Tibial nerve (tissue), 4 donors: Measurements from ENCODE around the gene C1orf226. TPM values are rescaled to one million over a fixed set of nuclear protein-coding genes. Genes with fewer than 3 reads are reported as not detected.

Experiments used
- DNase-seq, 2 donors: peaks; one replicate each; pipeline ENCODE4 v3.0.0-alpha.2; 2019; ENCODE audit warnings: low spot score in 2 of 2
- H3K27ac ChIP-seq, 4 donors: fragments of 200-600 bp; sonication (generic) in 3 of 4; one replicate each; pipeline ENCODE4 v1.5.1; 2017 to 2019; ENCODE audit warnings: mild to moderate bottlenecking in 1 of 4
- H3K27me3 ChIP-seq, 2 donors: fragments of 200-600 bp; sonication (generic) in 1 of 2; one replicate each; pipeline versions ENCODE4 v1.5.1 to v1.6.0; 2017 to 2019
- H3K36me3 ChIP-seq, 3 donors: fragments of 200-600 bp; sonication (generic); one replicate each; pipeline ENCODE4 v1.5.1; 2018 to 2019
- H3K4me1 ChIP-seq, 4 donors: fragments of 200-600 bp; sonication (generic) in 3 of 4; one replicate each; pipeline ENCODE4 v1.5.1; 2017 to 2019
- H3K4me3 ChIP-seq, 4 donors: fragments of 200-600 bp; sonication (generic) in 3 of 4; one replicate each; pipeline ENCODE4 v1.5.1; 2017 to 2019; ENCODE audit warnings: mild to moderate bottlenecking in 1 of 4, moderate library complexity in 1 of 4
- H3K9me3 ChIP-seq, 4 donors: fragments of 200-600 bp; sonication (generic) in 3 of 4; one replicate each; pipeline ENCODE4 v1.5.1; 2017 to 2019
- EP300 ChIP-seq, 2 donors: sonication (generic); formaldehyde crosslinking; IDR thresholded peaks; one replicate each; pipeline ENCODE4 v1.6.1; 2017; ENCODE audit warnings: antibody characterized with exemption in 2 of 2, mild to moderate bottlenecking in 1 of 2
- POLR2A ChIP-seq, 2 donors: fragments of 450-650 bp; IDR thresholded peaks; one replicate each; pipeline ENCODE4 v1.6.1; 2017; ENCODE audit warnings: antibody characterized with exemption in 2 of 2, mild to moderate bottlenecking in 2 of 2, moderate library complexity in 2 of 2
- WGBS, 2 donors: methylation state at CpG; one replicate each; pipeline ENCODE4 v1.1.5; 2018; 5-methylcytosine and 5-hydroxymethylcytosine counted together
- total RNA-seq, 4 donors: library from RNA; depleted of rRNA; stranded (reverse); fragments of >200 nt; gene quantifications; one replicate each; pipeline ENCODE4 v1.1.0, GENCODE V29; 2016
- TF ChIP-seq, protein P1 (sequence below), 5 experiments: fragments of 200-600 bp in 3 of 5; fragments of 450-650 bp in 2 of 5; sonication (generic) in 3 of 5; IDR thresholded peaks; one replicate each; pipeline ENCODE4 v1.5.1; 2016 to 2019; ENCODE audit warnings: antibody characterized with exemption in 5 of 5, mild to moderate bottlenecking in 3 of 5, moderate library complexity in 2 of 5

C1orf226 gene
- total RNA-seq, 4 donors from 2014 or later = 2.9 to 8.0 (median 4.7) TPM

DNA sequence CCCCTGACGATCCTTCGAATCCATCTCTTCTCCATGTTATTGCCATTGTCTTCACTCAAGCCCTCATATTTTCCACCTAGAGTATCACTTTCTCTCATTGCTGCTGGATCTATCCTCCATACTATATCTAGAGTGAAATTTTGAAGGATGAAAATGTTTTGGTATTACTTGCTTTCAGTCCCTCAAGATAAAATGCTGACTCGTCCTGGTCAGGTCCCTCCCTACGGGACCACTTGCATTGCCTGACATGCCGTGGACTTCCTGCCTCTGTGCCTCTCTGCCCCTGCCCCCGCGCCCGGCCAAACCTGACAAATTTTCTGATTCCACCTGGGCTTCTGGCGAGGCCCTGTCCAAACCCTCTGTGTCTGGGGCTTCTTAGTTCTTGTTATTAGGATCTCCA is 28.4 kb upstream of the C1orf226 start:
- DNase-seq = no peak
- Histone ChIP-seq H3K9me3 (no peaks in the 10 kb centered on the region), H3K27me3 (no peaks in the 10 kb centered on the region), H3K27ac (no peak overlapping the region), H3K36me3 (peaks cover 0 to 22% (median 0%) of the 10 kb centered on the region in 3 donors), H3K4me3 (no peak overlapping the region), H3K4me1 (peaks cover 0 to 13% (median 3%) of the 10 kb centered on the region in 4 donors)
- TF ChIP-seq EP300 (IDR thresholded peaks at IDR 0.05) (no peak), POLR2A (IDR thresholded peaks at IDR 0.05) (no peak)
- TF ChIP-seq, protein P1, sequence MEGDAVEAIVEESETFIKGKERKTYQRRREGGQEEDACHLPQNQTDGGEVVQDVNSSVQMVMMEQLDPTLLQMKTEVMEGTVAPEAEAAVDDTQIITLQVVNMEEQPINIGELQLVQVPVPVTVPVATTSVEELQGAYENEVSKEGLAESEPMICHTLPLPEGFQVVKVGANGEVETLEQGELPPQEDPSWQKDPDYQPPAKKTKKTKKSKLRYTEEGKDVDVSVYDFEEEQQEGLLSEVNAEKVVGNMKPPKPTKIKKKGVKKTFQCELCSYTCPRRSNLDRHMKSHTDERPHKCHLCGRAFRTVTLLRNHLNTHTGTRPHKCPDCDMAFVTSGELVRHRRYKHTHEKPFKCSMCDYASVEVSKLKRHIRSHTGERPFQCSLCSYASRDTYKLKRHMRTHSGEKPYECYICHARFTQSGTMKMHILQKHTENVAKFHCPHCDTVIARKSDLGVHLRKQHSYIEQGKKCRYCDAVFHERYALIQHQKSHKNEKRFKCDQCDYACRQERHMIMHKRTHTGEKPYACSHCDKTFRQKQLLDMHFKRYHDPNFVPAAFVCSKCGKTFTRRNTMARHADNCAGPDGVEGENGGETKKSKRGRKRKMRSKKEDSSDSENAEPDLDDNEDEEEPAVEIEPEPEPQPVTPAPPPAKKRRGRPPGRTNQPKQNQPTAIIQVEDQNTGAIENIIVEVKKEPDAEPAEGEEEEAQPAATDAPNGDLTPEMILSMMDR (IDR thresholded peaks at IDR 0.05) = no peak
- 88 to 91% methylated on average over 9 of the region's 9 CpGs for WGBS, 2 donors

DNA sequence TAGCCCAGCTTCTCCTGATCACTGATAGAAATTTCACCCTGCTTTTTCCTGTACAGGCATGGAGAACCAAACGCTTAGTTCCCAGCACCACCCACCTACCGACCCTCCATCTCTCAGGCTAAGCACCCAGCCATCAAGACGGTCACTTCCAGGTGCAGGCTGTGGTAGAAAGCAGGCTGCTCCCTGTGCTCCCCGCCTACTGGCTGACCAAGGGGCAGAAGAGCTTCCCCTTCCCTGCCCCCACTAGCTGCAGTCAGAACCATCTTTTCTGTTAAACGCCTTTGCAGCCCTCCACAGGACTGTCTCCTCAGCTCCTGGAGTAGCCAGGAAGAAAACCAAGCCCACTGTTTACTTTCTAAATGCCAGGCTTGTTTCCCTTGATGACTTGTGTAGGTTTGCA is 27.8 kb upstream of the C1orf226 start:
- Histone ChIP-seq H3K4me1 (peaks cover 0 to 13% (median 3%) of the 10 kb centered on the region in 4 donors), H3K36me3 (peaks cover 0 to 22% (median 0%) of the 10 kb centered on the region in 3 donors), H3K27me3 (no peaks in the 10 kb centered on the region), H3K27ac (no peak overlapping the region), H3K9me3 (no peaks in the 10 kb centered on the region), H3K4me3 (no peak overlapping the region)
- TF ChIP-seq POLR2A (IDR thresholded peaks at IDR 0.05) (no peak), EP300 (IDR thresholded peaks at IDR 0.05) (no peak)
- TF ChIP-seq, protein P1 (IDR thresholded peaks at IDR 0.05) = no peak
- DNase-seq = no peak
- 74 to 82% methylated on average over 5 of the region's 5 CpGs for WGBS, 2 donors

DNA sequence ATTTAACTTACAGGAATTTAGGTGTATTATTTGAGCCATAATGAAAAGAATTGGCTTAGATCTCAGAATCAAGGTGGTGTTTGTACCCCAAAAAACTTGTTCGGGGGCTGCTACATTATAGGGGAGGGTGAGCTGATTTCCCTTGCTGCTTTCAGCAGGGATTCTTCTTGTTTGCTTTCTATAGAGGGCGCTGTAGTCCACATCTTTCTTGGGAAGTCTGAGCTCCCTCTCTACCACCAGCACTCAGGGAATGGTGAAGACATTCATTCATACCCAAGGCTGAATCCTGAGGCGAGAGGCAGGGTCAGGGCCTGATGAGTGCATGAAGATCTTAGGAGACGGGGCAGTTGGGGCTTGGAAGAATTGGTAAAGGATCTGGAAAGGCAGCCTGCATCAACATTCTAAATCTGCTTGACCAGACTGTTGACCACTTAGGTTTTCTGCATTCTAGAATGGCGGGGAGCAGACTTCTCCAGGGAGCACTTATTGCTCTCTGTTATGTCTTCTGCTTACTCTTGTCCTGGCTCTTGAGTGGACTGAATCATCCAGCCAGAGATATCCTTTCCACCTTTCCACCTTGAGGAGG is 23.8 kb upstream of the C1orf226 start:
- TF ChIP-seq EP300 (IDR thresholded peaks at IDR 0.05) = no peak
- TF ChIP-seq, protein P1 (IDR thresholded peaks at IDR 0.05) = peak in 4 of 5 experiments; percentile 11 to 26 (median 20)
- Histone ChIP-seq H3K27me3 (no peaks in the 10 kb centered on the region), H3K4me1 (no peaks in the 10 kb centered on the region), H3K4me3 (no peak overlapping the region), H3K36me3 (peaks cover 0 to 22% (median 0%) of the 10 kb centered on the region in 3 donors), H3K9me3 (no peaks in the 10 kb centered on the region), H3K27ac (no peak overlapping the region)
- DNase-seq = no peak
- 50 to 57% methylated on average over 5 of the region's 5 CpGs for WGBS, 2 donors

DNA sequence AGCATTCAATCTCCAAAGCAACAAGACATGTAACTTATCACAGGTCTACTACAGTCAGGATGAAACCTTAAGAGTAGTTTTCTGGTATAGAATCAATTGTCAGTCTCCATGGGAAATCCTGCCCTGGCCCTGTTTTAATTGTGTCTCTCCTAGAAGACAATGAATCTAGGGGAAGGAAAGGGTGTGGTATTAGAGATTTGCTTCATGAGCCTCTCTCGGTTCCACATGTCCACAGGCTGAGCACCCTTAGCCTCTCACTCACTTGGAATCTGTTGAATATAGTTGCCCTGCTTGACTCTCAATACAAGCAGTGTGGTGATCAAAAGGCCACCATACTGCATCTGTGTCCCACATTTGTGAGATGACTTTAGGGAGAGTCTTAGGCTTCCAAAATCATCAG is 22.6 kb upstream of the C1orf226 start:
- no peak overlapping the region for H3K27ac ChIP-seq
- H3K36me3 ChIP-seq = peaks cover 0 to 22% (median 0%) of the 10 kb centered on the region in 3 donors
- no peaks in the 10 kb centered on the region for H3K9me3 ChIP-seq
- DNase-seq = no peak
- 50 to 63% methylated on average over 1 of the region's 1 CpG for WGBS, 2 donors
- TF ChIP-seq, protein P1 (IDR thresholded peaks at IDR 0.05) = no peak
- TF ChIP-seq POLR2A (IDR thresholded peaks at IDR 0.05) = no peak
- no peak for TF ChIP-seq EP300 (IDR thresholded peaks at IDR 0.05)
- no peaks in the 10 kb centered on the region for H3K4me1 ChIP-seq
- no peaks in the 10 kb centered on the region for H3K27me3 ChIP-seq
- H3K4me3 ChIP-seq = no peak overlapping the region

DNA sequence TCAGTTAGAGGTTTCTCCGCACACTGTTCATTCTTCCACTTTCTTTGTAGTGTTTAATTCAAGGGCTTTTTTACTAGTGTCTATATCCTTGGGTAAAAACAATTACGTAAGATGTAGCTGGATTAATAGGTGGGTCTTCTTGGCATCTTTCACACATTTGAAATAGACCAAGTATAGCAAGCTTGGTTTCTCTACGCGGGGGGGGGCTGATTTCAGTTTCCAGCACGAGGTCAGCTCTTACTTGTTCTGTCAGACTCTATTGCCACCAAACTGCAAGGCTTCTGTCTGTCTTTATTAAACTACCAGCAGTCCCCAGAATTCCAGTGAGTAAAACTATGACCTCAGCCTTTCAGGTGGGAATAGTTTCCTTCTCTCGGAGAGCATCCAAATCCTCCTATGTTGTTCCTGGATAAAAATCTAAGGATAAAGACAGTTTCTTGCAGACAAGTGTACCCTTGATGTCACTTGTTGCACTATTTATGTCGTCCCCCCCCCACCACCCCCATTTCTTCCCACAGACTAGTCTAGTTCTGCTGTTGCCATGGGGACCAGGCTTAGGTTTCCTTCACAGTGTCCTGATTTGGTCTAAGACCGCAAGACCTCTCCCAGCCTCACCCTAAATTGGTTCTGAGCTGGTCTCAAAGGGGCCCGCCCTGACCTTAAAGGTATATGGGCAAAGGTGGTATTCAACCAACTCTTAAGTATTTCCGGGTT is 21.8 kb upstream of the C1orf226 start:
- 90 to 96% methylated on average over 10 of the region's 10 CpGs for WGBS, 2 donors
- Histone ChIP-seq H3K4me1 (no peaks in the 10 kb centered on the region), H3K36me3 (peaks cover 0 to 22% (median 0%) of the 10 kb centered on the region in 3 donors), H3K27me3 (no peaks in the 10 kb centered on the region), H3K4me3 (no peak overlapping the region), H3K9me3 (no peaks in the 10 kb centered on the region), H3K27ac (no peak overlapping the region)
- DNase-seq = no peak
- TF ChIP-seq EP300 (IDR thresholded peaks at IDR 0.05) (no peak), POLR2A (IDR thresholded peaks at IDR 0.05) (no peak)
- TF ChIP-seq, protein P1 (IDR thresholded peaks at IDR 0.05) = no peak
